ENCODE results near the gene RPL7L1. TPM values are rescaled to one million over a fixed set of nuclear protein-coding genes. Genes with fewer than 3 reads are reported as not detected.

Gene RPL7L1
- total and polyA plus RNA-seq, 2 of the 13 experiments (the other 11 are each of a cell fraction or from before 2014, with no cell fraction given) = 51.6 to 179 TPM

DNA sequence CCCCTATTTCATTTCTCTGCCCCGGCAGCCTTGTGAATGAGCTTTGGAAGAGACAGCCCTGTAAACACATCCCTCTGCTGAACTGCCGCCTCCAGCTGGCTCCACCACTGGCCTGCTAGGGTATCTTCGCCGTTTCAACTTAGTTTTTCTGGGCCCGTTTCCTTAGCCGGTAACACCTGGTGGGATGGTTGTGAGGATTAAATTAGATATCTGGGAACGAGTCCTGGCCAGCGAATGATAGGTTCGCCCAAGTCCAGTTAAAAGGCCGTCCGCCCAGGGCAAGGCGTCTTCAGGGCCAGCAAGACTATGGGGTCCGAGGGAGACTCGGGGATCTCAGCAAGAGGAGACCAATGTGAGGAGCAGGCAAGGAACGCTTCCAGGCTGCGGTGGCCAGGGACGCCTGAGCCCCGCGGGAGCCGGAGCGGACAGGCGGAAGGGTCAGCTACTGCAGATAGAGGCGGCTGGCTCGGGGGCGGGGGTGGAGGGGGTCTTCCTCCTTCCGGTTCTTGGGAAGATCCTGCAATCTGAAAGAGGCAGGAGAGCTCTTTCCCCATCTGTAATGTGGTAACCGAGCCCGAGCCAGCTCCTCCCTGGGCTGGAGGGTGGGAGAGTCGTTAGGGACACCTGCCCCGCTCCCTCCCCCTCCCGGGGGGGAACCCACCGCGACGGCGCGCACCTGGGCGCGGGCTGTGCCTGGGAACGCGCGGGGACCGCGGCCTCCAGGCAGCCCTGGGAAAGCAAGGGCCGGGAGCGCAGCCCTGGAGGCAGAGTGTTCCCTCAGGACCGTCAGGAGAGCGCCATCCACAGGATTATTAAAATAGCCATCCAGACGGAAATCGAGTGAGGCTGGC is 32.0 kb downstream of the RPL7L1 start (continued):
- no peak for TF ChIP-seq ZNF367 (CRISPR knock-in tag; IDR thresholded peaks at IDR 0.05; ENCODE audit: borderline replicate concordance)
- 0 out of 2 replicates have a peak, but pooled peaks have one; percentile 27 for TF ChIP-seq ISL2 (CRISPR knock-in tag; IDR thresholded peaks at IDR 0.05)
- TF ChIP-seq, protein P1, sequence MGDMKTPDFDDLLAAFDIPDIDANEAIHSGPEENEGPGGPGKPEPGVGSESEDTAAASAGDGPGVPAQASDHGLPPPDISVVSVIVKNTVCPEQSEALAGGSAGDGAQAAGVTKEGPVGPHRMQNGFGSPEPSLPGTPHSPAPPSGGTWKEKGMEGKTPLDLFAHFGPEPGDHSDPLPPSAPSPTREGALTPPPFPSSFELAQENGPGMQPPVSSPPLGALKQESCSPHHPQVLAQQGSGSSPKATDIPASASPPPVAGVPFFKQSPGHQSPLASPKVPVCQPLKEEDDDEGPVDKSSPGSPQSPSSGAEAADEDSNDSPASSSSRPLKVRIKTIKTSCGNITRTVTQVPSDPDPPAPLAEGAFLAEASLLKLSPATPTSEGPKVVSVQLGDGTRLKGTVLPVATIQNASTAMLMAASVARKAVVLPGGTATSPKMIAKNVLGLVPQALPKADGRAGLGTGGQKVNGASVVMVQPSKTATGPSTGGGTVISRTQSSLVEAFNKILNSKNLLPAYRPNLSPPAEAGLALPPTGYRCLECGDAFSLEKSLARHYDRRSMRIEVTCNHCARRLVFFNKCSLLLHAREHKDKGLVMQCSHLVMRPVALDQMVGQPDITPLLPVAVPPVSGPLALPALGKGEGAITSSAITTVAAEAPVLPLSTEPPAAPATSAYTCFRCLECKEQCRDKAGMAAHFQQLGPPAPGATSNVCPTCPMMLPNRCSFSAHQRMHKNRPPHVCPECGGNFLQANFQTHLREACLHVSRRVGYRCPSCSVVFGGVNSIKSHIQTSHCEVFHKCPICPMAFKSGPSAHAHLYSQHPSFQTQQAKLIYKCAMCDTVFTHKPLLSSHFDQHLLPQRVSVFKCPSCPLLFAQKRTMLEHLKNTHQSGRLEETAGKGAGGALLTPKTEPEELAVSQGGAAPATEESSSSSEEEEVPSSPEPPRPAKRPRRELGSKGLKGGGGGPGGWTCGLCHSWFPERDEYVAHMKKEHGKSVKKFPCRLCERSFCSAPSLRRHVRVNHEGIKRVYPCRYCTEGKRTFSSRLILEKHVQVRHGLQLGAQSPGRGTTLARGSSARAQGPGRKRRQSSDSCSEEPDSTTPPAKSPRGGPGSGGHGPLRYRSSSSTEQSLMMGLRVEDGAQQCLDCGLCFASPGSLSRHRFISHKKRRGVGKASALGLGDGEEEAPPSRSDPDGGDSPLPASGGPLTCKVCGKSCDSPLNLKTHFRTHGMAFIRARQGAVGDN (CRISPR knock-in tag; IDR thresholded peaks at IDR 0.05) = peak; percentile 68
- TF ChIP-seq THAP11 (CRISPR knock-in tag; IDR thresholded peaks at IDR 0.05) = 0 out of 2 replicates have a peak, but pooled peaks have one; percentile 8
- 0 out of 2 replicates have a peak, but pooled peaks have one; percentile 23 for TF ChIP-seq PHF21A (CRISPR knock-in tag; IDR thresholded peaks at IDR 0.05)
- peak; percentile 21 for TF ChIP-seq ZFX (CRISPR knock-in tag; IDR thresholded peaks at IDR 0.05; ENCODE audit: low read depth)
- TF ChIP-seq, protein P2, sequence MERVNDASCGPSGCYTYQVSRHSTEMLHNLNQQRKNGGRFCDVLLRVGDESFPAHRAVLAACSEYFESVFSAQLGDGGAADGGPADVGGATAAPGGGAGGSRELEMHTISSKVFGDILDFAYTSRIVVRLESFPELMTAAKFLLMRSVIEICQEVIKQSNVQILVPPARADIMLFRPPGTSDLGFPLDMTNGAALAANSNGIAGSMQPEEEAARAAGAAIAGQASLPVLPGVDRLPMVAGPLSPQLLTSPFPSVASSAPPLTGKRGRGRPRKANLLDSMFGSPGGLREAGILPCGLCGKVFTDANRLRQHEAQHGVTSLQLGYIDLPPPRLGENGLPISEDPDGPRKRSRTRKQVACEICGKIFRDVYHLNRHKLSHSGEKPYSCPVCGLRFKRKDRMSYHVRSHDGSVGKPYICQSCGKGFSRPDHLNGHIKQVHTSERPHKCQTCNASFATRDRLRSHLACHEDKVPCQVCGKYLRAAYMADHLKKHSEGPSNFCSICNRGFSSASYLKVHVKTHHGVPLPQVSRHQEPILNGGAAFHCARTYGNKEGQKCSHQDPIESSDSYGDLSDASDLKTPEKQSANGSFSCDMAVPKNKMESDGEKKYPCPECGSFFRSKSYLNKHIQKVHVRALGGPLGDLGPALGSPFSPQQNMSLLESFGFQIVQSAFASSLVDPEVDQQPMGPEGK (CRISPR knock-in tag; IDR thresholded peaks at IDR 0.05) = peak; percentile 82
- peak; percentile 46 for TF ChIP-seq XRCC5 (optimal IDR thresholded peaks at IDR 0.05; ENCODE audit: low read length)
- TF ChIP-seq ZNF577 (CRISPR knock-in tag; IDR thresholded peaks at IDR 0.05; ENCODE audit: borderline replicate concordance, low read depth) = no peak
- TF ChIP-seq ZBTB38 (CRISPR knock-in tag; IDR thresholded peaks at IDR 0.05) = peak; percentile 74
- TF ChIP-seq ZNF20 (CRISPR knock-in tag; IDR thresholded peaks at IDR 0.05) = no peak
- peak; percentile 42; the same call in 1 of the 2 replicates for TF ChIP-seq BORCS8-MEF2B (CRISPR knock-in tag; IDR thresholded peaks at IDR 0.05)
- TF ChIP-seq ZNF142 (CRISPR knock-in tag; IDR thresholded peaks at IDR 0.05) = peak; percentile 46; the same call in 1 of the 2 replicates
- peak; percentile 55 for TF ChIP-seq IKZF4 (CRISPR knock-in tag; IDR thresholded peaks at IDR 0.05; ENCODE audit: borderline replicate concordance, low read depth, not compliant biosample characterization)
- peak; percentile 94 for TF ChIP-seq ZNF777 (CRISPR knock-in tag; IDR thresholded peaks at IDR 0.05)
- 0 out of 2 replicates have a peak, but pooled peaks have one; percentile 19 for TF ChIP-seq ZNF350 (CRISPR knock-in tag; IDR thresholded peaks at IDR 0.05; ENCODE audit: borderline replicate concordance, low read depth)
